GM12874 (cell line): ENCODE data around the gene OR2B2.

ENCODE experiments used
- CTCF ChIP-seq: IDR thresholded peaks from 2 replicates; pipeline ENCODE4 v1.5.1; 2011; ENCODE audit warnings: low read depth, mild to moderate bottlenecking, control low read depth, low read length, moderate library complexity; ENCODE audit not compliant: insufficient read depth

The OR2B2 gene

GRCh38 chr6:27924179-27924578 is 12.0 kb upstream of the OR2B2 start:
- no peak for TF ChIP-seq CTCF

GRCh38 chr6:27922949-27923348 is 10.8 kb upstream of the OR2B2 start:
- no peak for TF ChIP-seq CTCF

- TF ChIP-seq CTCF, result no peak
Observed at GRCh38 chr6:27908017-27908416, 4.2 kb downstream of the OR2B2 start.

- TF ChIP-seq CTCF, result no peak
Observed at GRCh38 chr6:27902335-27903314, 9.6 kb downstream of the OR2B2 start.

GRCh38 chr6:27901801-27902200 is 10.4 kb downstream of the OR2B2 start:
- no peak for TF ChIP-seq CTCF

- TF ChIP-seq CTCF, result no peak
Observed at GRCh38 chr6:27899543-27899942, 12.7 kb downstream of the OR2B2 start.

- no peak for TF ChIP-seq CTCF
Observed at GRCh38 chr6:27897580-27898206, 14.5 kb downstream of the OR2B2 start.
